GM19035 (cell line): ENCODE data around the gene DPP6.

ENCODE experiments used
- ATAC-seq: cut with Tn5 transposase; IDR thresholded peaks from one replicate; pipeline ENCODE4 v1.9.1; 2021; ENCODE audit not compliant: unreplicated experiment

DPP6 gene

GRCh38 chr7:154871507-154871906 lies 819.3 kb downstream of the DPP6 start:
- ATAC-seq: no peak

- ATAC-seq: no peak
Measured at GRCh38 chr7:154871928-154872750, 819.9 kb downstream of the DPP6 start.

DNA sequence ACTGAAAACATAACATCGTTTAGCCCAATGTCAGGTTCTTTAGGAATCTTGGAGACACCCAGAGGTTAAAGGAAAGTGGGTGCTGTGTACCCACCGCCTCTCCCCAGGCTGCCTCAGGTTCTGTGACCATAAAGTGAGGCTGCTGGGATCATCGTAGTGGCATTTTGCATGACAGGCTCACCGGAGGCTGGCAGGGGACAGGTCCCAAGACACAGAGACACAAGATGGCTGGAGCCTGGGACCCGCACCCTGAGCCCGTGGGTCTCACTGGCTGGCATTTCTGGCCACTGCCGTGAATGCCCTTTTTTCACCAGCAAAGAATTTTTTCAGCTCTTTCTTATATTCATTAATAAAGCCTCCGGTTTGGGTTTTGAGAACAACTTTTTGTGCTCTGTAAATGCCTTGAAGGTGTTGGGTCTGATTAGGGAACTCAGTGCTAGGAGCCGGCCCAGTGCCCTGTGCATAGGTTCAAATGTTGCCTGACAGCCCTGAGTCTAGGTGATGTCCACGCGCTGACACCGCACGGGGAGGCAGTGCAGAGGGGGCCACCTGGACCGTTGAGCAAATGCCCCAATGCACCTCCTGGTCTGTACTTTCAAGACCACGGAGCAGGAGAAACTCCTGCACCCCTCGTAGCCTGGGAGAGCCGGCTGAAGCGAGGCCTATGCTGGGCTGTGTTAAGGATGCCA lies 820.8 kb downstream of the DPP6 start:
- no peak for ATAC-seq

- no peak for ATAC-seq
Measured at GRCh38 chr7:154873500-154874121, 821.4 kb downstream of the DPP6 start.

- ATAC-seq: no peak
Measured at GRCh38 chr7:154874409-154875113, 822.4 kb downstream of the DPP6 start.

DNA sequence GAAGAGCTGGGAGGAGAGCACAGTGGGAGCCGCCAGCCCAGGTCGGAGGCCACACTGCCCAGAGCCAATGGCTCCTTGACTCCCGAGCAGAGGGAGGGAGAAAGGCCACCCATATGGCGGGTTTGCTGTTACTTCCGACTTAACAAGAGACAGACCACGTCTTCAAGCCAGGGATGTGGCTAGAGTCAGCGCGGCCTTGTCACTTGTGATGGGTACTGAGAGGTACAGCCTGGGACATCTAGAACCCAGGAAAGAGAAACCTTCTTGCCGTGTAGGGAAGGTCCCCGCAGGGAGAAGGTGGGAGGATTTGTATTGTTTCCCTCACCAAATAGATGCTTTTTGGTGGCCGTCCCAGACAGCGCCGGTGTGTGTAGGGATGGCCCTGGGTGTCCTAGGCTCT lies 823.1 kb downstream of the DPP6 start:
- no peak for ATAC-seq

DNA sequence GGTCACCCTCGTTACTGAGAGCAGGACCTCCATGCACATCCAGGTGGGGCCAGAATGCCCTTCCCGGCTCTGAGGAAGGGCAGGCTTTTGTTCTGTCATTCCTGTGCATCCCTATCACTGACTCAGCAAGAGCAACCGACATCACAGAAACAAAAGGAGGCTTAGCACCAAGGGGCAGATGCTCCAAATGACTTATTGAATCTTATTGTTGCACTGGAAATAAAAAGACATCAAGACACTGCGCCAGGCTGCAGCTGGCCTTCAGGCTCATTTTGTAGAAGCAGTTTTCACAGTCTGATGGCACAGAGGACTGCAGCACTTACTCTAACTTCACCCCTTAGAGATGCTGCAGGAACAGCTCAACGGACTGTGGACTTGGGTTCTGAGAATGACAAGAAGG lies 824.3 kb downstream of the DPP6 start:
- ATAC-seq: no peak

- no peak for ATAC-seq
Measured at GRCh38 chr7:154877031-154877430, 824.8 kb downstream of the DPP6 start.

GRCh38 chr7:154879629-154880028 lies 827.4 kb downstream of the DPP6 start:
- ATAC-seq: no peak

- no peak for ATAC-seq
Measured at GRCh38 chr7:154880513-154880912, 828.3 kb downstream of the DPP6 start.

GRCh38 chr7:154881026-154881425 lies 828.8 kb downstream of the DPP6 start:
- ATAC-seq: no peak

DNA sequence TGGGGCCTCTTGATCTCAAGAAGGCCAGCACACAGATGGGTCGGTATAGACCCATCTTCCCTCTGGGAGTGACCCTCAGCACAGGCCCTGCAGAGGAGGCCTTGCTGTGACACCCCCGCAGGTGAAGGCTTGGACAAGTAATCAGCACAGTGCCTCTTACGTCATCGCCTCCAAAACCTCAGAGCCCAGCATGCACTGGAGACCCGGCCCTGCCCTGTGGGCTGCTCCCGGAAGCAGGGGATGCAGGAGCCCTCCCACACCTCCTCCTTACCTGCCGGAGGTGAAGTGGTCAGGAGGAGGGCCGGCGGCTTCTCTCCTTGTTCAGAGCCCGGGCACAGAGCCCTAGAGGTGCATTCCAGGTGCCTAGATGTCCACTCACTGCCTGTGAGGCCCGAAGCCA lies 829.3 kb downstream of the DPP6 start:
- no peak for ATAC-seq

GRCh38 chr7:154882931-154883474 lies 830.8 kb downstream of the DPP6 start:
- ATAC-seq: no peak

GRCh38 chr7:154884348-154884920 lies 832.2 kb downstream of the DPP6 start:
- ATAC-seq: no peak

- ATAC-seq: no peak
Measured at GRCh38 chr7:154886591-154886990, 834.4 kb downstream of the DPP6 start.

DNA sequence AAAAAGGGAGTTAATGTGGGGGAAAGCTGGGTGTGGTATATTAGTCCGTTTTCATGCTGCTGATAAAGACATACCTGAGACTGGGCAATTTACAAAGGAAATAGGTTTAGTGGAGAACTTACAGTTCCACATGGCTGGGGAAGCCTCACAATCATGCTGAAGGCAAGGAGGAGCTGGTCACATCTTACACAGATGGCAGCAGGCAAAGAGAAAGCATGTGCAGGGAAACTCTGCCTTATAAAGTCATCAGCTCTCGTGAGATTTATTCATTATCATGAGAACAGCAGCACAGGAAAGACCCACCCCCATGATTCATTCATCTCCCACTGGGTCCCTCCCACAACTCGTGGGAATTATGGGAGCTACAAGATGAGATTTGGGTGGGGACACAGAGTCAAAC lies 836.5 kb downstream of the DPP6 start:
- ATAC-seq: no peak

DNA sequence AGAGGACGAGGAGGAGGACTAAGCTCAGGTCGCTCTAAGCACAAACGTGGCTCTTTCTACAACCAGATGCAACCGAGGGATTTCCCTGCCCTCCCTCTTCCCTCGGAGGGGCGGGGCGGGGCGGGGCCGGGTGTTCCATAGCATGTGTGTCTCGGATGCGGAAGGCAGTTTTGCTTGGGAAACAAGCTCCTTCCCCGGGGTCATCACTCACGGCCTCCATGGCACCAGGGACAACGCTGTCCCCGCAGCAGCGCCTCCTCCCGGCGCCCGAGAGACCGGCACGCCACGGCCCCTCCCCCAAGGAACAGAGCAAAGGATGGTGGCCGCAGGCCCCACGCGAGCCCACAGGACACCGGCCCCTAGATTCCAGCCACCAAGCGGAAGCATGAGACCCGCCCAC lies 840.3 kb downstream of the DPP6 start:
- no peak for ATAC-seq

GRCh38 chr7:154896076-154896475 lies 843.9 kb downstream of the DPP6 start:
- no peak for ATAC-seq

GRCh38 chr7:154898973-154899855 lies 847.0 kb downstream of the DPP6 start:
- ATAC-seq: no peak

- ATAC-seq: no peak
Measured at GRCh38 chr7:154899862-154900261, 847.7 kb downstream of the DPP6 start.
